Measurements from ENCODE around the gene ZBTB34. TPM values are rescaled to one million over a fixed set of nuclear protein-coding genes. Genes with fewer than 3 reads are reported as not detected.

The ZBTB34 gene
- total and polyA plus RNA-seq, 2 experiments from 2014 or later = 6.1 to 21.3 TPM

GRCh38 chr9:126934441-126934840, 74.0 kb downstream of the ZBTB34 start:
- Histone ChIP-seq H4K20me1 (ENCODE audit: insufficient read depth, poor library complexity, severe bottlenecking) (no peaks in the 10 kb centered on the region), H3K79me2 (peaks cover 35% of the 10 kb centered on the region), H3K9me2 (replicated peaks; ENCODE audit: insufficient read depth) (no peaks in the 10 kb centered on the region), H2AFZ (no peak overlapping the region), H3K4me2 (no peak overlapping the region), H3K36me3 (replicated peaks; ENCODE audit: insufficient read depth, low read depth) (no peaks in the 10 kb centered on the region), H3K27me3 (no peaks in the 10 kb centered on the region), H3K9me3 (ENCODE audit: low read depth) (no peaks in the 10 kb centered on the region), H3K4me1 (ENCODE audit: insufficient read depth) (peaks cover 5% of the 10 kb centered on the region), H3K4me3 (no peak overlapping the region), H3K27ac (no peak overlapping the region)
- WGBS (ENCODE audit: low lambda C conversion rate, missing lambda C conversion rate) = 93% methylated on average over 8 of the region's 8 CpGs
- DNase-seq (ENCODE audit: low spot score) = no peak
- no peak for TF ChIP-seq CTCF (IDR thresholded peaks at IDR 0.05; ENCODE audit: poor library complexity)
- no peak for TF ChIP-seq EZH2phosphoT487 (IDR thresholded peaks at IDR 0.05; ENCODE audit: low read depth, severe bottlenecking, unreplicated experiment)
- no peak for TF ChIP-seq EZH2 (IDR thresholded peaks at IDR 0.05; ENCODE audit: borderline replicate concordance)

Other genes with a start within 250 kb of the ZBTB34 start
- 0.24 TPM in 1 of 2 replicates, not detected in the other for gene LMX1B, start 246.7 kb upstream of the ZBTB34 start, total RNA-seq
- gene LMX1B, start 246.7 kb upstream of the ZBTB34 start, polyA plus RNA-seq = 0.13 and 0.16 TPM in 2 replicates
- gene ZBTB43, start 55.6 kb upstream of the ZBTB34 start, total RNA-seq = 13.7 and 16.4 TPM in 2 replicates
- 11.1 and 14.9 TPM in 2 replicates for gene ZBTB43, start 55.6 kb upstream of the ZBTB34 start, polyA plus RNA-seq
- gene RALGPS1, start 54.1 kb downstream of the ZBTB34 start, total RNA-seq = 22.1 and 22.4 TPM in 2 replicates
- gene RALGPS1, start 54.1 kb downstream of the ZBTB34 start, polyA plus RNA-seq = 13.1 and 17.0 TPM in 2 replicates